Ureter (tissue), 1 donor: ENCODE data around the gene CDK11B. TPM values are rescaled to one million over a fixed set of nuclear protein-coding genes. Genes with fewer than 3 reads are reported as not detected.

Source experiments
- DNase-seq: peaks from one replicate; pipeline ENCODE4 v3.0.0-alpha.2; 2020; ENCODE audit warnings: low spot score
- total RNA-seq: library from RNA; stranded (reverse); gene quantifications from one replicate; pipeline ENCODE4 v1.2.4, GENCODE V29; 2023
- donor health status: DM: yes; HTN: yes; CAD: no.

The CDK11B gene
- total RNA-seq, 1 donor from 2014 or later: 20.2 TPM

DNA sequence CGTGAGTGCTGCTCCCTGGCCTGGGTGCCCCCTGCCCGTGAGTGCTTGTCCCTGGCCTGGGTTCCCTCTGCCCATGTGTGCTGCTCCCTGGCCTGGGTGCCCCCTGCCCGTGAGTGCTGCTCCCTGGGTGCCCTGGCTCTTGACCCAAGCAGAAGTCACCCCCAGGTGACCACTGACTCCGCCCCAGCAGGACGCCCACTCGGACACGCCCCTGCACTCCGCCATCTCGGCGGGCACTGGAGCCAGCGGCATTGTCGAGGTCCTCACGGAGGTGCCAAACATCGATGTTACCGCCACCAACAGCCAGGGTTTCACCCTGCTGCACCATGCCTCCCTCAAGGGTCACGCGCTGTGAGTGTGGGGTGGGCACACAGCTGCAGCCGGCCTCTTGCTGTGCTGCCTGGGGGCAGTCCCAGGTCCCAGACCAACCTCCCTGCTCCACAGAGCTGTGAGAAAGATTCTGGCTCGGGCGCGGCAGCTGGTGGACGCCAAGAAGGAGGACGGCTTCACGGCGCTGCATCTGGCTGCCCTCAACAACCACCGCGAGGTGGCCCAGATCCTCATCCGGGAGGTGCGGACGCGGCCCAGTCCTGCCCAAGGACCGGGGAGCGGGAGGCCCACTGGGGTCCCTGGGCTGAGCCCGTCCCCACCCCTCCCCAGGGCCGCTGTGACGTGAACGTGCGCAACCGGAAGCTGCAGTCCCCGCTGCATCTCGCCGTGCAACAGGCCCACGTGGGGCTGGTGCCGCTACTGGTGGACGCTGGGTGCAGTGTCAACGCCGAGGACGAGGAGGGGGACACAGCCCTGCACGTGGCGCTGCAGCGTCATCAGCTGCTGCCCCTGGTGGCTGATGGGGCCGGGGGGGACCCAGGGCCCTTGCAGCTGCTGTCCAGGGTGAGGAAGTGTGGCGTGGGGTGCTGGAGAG, 30.7 kb downstream of the CDK11B start:
- peak; percentile 46 for DNase-seq

DNA sequence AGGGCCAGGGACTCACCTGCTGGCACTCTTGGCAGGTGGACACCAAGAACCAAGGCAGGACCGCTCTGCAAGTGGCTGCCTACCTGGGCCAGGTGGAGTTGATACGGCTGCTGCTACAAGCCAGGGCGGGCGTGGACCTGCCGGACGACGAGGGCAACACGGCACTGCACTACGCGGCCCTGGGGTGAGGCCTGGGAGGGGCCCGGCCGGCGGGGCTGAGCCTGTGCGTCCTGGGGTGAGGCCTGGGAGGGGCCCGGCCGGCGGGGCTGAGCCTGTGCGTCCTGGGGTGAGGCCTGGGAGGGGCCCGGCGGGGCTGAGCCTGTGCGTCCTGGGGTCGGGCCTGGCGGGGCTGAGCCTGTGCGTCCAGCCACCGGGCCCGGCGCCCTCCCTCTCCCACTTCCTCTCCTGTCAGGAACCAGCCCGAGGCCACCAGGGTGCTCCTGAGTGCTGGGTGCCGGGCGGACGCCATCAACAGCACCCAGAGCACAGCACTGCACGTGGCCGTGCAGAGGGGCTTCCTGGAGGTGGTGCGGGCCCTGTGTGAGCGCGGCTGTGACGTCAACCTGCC, 31.5 kb downstream of the CDK11B start:
- peak; percentile 79 for DNase-seq

DNA sequence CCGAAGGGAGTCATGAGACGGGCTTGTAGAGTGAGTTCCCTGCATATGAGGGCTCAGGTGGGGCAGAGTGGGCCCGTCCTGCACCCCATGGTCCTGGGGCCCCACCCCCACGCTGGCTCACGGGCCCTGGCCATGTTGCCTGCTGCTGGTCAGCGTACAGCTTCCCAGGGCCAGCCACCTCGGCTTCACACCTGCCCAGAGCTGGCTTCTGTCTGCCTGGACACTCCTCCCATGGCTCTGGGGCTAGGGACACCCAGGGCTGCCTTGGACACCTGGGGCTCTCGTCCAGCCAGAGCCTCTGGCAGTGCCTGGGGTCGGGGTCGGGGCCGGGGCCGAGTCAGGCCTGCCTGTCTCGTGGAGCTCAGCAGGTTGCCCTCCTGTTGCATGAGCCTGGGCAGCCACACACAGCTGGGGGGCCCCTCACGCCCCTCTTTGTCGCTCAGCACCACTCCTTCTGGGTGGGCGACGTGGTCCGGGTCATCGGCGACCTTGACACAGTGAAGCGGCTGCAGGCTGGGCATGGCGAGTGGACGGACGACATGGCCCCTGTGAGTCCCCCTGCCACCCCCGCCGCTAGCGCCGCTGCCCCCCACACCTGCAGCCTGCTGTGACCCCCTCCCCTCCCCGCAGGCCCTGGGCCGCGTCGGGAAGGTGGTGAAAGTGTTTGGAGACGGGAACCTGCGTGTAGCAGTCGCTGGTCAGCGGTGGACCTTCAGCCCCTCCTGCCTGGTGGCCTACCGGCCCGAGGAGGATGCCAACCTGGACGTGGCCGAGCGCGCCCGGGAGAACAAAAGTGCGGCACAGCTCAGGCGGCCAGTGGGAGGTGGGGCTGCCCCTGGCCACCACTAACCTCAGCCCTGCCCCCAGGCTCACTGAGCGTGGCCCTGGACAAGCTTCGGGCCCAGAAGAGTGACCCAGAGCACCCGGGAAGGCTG, 32.3 kb downstream of the CDK11B start:
- peak; percentile 43 for DNase-seq

DNA sequence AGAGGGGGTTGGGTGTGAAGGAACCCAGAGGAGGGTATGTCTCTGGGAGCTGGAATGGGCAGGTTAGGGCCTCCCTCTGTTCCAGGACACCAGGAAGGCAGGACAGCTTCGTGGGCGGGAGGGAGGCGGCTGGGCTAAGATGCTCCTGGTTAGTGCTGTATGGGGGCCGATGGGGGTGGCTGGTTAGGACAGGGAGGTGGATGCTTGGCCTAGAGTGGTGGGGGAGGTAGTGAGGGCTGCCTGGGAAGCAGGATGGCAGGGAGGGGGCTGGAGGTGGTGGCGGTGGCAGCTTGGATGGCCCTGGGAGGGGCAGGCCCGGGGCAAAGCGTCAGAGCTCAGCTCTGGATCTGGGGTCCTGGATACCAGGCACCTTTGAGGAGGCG, 33.0 kb downstream of the CDK11B start:
- DNase-seq: peak; percentile 41

DNA sequence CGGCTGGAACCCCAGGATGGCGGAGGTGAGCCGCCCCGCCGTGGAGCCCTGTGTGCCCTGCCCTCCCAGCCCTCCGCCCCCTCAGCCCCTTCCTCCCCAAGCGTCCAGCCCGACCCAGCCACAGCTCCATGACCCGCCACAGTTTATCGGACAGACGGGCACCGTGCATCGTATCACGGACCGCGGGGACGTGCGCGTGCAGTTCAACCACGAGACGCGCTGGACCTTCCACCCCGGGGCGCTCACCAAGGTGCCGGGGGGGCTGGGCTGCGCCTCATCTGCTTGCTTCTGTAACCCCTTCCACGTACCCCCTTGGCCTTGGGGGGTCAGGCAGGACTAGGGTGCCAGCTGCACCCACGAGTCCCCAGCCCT, 33.4 kb downstream of the CDK11B start:
- DNase-seq: no peak

DNA sequence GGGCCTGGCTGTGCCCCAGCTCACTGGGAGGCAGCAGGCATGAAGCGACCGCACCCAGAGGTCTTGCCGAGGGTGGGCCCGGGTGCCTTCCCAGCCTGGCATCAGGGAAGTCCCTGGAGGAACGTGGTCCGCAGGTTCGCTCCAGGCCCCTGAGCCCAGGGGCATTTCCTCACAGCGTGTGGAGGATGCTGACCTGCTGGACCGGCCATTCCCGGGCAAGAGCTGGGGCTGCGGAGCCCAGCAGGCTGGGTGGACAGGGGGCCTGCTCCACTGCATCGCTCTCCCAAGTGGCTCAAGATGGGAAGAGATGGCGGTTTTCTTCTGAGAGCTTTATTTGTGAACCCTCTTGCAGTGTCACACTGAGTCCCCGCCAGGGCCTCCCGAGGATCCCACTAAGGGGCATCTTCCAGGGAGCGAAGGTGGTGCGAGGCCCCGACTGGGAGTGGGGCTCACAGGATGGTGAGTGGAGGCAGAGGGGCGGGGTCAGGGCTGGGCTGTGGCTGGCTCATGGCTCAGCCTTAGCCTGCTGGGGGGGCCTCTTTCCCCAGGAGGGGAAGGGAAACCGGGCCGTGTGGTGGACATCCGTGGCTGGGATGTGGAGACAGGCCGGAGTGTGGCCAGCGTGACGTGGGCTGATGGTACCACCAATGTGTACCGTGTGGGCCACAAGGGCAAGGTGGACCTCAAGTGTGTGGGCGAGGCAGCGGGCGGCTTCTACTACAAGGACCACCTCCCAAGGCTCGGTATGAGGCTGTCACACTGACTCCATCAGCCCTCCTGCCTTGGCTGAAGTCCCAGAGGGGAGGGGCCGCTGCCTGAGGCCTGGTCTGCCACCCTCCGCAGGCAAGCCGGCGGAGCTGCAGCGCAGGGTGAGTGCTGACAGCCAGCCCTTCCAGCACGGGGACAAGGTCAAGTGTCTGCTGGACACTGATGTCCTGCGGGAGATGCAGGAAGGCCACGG, 34.1 kb downstream of the CDK11B start:
- DNase-seq: no peak

DNA sequence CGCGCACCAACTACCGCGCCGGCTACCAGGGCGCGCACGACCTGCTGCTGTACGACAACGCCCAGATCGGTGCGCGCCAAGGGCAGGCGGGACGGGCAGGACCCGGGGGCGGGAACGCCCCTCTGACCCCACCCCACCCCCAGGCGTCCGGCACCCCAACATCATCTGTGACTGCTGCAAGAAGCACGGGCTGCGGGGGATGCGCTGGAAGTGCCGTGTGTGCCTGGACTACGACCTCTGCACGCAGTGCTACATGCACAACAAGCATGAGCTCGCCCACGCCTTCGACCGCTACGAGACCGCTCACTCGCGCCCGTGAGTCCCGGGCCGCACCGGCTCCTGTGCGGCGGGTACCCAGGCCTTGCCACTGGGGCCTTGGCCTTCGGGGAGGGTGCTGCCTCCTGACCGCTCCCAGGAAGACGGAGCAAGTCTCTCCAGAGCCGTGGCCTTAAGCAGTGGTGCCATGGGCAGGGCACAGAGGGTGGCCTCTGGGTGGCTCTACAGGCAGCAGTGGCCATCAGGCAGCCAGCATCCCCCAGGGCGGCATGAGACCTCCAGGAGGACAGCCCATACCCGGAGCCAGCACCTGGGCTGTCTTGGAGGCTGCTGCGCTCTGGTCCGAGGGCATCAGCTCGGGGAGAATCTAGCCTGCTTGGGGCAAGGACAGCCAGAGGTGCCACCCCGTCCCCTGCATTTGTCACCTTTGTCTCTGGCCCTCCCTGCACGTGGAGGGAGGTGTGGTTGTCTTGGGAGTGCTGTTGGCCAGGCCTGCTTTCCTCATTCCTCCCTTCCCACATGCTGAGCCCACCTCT, 35.0 kb downstream of the CDK11B start:
- DNase-seq: no peak

DNA sequence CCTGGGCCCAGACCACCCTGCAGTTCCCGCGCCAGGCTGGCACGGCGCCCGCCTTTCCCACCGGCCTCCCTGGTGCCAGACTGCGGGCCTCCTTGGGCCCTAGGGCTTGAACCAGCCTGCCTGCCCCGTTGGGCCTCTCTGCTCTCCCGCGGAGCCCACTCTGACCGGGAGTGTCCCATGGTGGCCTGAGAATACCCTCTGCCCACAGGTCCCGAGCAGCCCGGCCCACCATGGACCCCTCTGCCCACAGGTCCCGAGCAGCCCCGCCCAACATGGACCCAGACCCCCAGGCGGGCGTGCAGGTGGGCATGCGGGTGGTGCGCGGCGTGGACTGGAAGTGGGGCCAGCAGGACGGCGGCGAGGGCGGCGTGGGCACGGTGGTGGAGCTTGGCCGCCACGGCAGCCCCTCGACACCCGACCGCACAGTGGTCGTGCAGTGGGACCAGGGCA, 35.6 kb downstream of the CDK11B start:
- DNase-seq: no peak

DNA sequence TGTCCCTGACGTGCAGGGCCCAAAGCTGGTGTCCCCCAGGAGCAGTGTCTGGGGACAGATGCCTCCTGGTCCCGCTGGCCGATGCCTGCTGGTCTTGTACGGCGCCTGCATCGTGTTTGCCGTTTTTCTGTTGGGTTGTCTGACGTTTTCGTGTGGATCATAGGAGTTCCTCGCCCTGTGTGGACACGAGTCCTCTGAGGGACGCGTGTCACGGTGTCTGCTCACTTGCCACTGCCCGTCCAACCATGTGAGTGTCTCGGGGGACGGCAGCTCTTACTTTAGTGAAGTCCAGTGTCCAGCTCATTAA, 36.1 kb downstream of the CDK11B start:
- no peak for DNase-seq

DNA sequence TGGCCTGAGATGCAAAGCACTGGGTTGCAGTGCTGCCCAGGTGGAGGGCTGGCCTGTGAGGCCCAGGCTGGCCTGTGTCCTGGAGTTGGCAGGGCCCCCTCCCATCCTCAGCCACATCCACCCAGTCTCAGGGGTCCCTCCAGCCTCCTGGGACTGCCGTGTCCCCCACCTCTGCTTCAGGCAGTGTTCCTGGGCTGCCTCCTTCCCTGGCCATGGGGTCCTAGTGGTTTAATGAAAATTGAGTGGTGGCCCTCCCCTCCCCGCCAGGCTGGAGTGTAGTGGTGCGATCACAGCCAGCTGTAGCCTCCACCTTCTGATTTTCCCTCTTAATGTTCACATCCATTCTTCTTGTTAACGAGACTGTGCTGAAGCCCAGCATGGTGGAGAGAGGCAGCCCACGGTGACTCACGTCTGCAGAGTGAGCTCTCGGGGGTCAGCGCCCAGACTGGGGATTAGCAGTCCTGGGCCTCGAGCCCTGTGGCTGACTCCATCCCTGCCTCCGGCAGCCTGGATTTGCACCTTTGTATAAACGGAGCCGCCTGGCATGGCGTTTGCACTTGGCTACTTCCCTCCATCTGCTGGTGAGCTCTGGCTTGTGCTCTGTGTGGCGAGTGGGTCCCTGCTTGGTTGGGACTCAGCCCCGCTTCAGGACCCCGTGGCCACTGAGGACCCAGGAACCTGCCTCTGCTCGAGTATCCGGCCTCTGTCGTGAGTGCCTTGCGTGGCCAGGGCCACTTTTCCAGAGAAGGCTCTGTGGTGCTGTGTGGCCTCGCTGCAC, 36.6 kb downstream of the CDK11B start:
- DNase-seq: no peak

DNA sequence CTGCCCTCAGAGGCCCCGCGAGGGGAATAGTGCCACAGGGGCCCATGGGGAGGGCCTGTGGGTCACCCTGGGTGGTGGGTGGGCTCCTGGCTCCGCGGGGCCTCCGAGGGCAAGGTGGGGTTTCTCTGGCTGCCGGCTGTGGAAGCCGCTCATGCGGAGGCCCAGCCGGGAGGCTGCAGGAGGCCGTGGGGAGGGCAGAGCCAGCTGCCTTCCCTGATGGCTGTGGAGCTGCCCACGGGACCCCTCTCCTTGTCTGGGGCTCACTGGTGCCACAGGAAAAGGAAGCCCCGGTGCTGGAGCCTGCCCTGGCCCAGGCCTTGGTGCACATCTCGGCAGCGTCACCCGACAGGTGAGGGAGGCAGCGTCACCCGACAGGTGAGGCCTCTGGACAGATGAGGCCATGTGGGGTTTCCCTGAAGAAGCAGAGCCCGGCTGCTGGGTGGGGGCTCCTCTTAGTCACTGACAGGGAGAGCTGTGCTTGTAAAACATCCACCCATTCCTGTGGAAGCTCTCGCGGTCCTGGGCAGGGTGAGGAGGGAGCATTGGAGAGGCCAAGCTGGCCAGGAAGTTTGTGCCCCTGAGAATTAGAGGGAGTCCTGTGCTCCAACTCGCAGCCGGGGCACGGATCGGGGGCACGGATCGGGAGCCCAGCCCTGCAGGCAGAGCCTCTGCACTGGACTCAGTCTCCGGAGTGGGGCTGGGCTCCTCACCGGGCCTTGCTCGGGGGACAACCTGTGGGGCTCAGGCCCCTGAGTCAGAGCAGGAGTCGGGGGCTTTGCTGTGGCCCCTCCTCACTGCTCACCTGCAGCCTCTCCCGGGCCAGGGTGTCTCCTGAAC, 37.4 kb downstream of the CDK11B start:
- no peak for DNase-seq

DNA sequence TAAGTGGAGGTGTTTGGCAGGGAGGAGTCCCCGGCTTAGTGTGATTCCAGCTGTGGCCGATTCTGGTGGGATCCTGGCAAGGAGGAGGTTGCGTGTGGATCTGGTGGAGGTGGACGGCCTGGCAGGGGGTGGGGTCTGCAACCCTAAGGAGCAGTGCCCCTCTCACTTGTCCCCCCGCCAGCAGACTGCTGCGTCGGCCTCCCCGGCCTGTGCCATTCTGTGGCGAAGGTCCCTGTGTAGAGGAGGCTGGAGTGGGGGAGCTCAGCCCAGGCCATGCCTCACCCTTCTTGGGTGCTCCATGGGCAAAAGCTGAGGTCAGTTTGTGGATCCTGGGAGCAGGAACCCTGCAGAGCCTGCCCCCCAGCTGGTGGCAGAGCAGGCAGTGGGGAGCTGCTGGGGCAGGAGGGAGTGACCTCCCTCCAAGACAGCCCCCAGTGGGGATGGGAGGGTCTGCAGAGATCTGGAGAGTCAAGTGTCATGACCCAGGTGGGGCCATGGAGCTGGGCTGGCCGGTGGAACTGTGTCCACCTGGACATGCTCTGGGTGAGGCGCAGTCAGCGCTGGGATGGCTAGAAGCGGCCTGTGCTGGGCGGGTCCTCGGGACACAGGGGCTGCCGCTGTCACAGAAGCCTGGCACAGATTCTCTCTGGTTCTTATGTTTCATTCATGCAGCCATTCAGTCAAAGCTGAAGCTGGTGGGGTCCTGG, 38.2 kb downstream of the CDK11B start:
- no peak for DNase-seq

DNA sequence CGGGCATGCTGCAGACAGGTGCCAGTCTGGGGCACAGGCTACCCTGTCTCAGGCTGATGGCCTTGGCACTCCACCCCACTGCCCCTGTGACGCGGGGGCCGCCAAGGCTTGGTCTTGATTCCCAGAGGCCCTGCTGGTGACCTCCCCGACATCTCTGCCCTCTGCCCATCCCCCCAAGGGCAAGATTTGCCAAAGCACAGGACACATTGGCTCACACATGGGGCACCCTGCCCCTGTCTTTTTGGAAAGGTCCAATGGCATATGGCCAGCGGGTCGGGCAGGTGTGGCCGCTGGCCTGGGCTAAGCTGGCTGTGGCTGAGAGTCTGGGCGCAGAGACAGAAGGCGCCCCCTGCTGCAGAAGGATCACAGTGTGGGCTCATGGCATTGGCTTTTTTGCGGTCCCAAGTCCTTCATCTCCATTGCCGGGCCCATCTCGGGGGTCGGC, 38.9 kb downstream of the CDK11B start:
- no peak for DNase-seq

DNA sequence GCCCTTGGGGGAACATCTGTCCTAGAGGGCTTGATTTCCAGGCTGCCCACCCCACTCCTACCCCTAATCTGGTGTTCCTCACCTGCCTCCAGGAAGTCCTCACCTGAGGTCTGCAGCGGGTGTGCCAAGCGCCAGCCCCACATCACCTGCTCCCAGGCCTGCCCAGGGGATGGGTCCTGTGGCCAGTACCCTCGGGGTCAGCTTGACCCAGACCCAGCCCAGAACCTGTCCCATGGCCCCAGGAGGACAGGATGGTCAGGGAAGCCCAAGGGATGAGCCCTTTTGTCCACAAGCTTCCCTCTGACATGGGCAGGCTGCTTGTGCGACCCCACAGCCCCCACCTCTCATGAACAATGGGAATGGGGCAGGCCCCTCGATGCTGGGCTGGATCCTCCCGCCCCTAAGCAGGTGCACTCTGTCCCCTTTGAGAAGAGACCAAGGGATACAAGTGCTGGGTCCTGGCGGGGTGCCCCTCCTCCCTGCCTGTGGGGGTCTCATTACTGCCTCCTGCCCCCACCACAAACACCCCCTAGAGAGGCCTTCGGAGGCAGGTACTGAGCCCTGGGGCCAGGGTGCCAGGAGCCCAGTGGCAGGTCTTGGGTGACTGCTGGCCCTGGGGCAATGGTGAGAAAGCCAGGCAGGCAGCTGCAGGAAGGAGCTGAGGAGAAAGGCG, 40.3 kb downstream of the CDK11B start:
- DNase-seq: no peak

DNA sequence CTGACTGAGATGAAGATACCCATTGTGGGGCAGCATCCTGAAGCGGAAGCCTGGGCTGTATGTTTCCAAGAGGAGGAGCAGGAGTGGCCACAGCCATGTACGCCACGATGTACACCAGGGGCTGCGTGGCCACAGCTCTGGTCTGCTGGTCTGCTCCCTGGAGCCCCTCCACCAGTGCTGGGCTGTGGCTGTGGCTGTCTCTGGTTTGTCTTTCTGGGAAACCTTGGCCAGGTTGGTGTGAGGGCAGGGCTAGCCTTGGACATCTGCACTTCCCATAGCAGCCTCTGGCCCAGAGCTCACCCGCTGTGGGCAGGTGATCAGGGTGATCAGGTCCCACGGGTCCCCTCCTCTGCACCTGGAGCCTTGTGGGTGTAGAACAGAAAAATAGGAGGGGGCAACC, 40.9 kb downstream of the CDK11B start:
- no peak for DNase-seq

DNA sequence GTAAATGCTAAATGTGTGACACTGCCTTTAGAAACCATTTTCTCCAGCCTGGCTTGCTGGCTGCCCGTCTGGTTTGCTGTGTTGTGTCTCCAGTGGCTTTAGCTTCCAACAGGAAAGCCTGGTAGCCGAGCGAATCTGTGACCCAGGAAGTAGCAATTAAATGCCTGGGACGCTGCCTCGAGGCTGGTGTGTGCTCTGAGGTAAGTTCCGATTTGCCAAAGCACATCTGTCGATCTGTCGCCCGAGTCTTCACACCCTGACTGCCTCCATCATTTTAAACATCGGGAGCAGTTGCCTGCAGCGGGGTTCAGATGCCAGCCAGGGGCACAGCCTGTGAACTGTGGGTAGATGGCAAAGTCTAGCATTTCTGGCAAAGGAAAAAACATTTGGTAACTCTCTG, 41.3 kb downstream of the CDK11B start:
- no peak for DNase-seq

DNA sequence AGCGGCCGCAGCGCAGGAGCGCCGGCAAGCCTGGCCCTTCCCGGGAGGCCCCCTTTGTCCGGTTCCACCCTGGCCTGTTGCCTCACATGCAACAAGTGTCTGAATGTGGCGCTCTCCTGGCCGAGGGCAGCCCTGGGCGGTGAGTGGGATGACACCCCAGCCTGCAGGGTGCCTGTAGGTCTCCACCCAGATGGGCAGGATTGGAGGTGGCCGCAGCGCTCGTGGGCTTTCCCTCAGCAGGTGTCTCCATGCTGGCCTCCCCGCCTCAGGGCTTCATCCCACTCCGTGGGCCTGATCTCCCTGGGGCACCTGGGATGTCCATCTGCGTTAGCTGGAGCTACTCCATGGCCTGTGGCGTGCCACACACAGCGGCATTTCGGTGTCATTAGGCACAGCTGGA, 42.0 kb downstream of the CDK11B start:
- DNase-seq: no peak
